NCI-H2029 (cell line): ENCODE results near the gene TBC1D16.
A peak's percentile ranks its signal among the peaks of the same experiment; 100 is the strongest.

Experiments used
- DNase-seq: peaks from one replicate; lab custom pipeline; 2025; lab: John Stamatoyannopoulos, UW

TBC1D16 gene

GRCh38 chr17:80035687-80035936 lies at the start of gene TBC1D16:
TBC1D16 (minus strand) TSS chr17:80035872; CDS start chr17:80013547, 22,325 bp downstream.
- DNase-seq: no peak

- DNase-seq: no peak
Measured at GRCh38 chr17:80084773-80085172, 49.1 kb upstream of the TBC1D16 start.

- no peak for DNase-seq
Measured at GRCh38 chr17:80083136-80083661, 47.5 kb upstream of the TBC1D16 start.

GRCh38 chr17:80082403-80083135 lies 46.9 kb upstream of the TBC1D16 start:
- DNase-seq: peak; percentile 49

GRCh38 chr17:80081596-80081995 lies 45.9 kb upstream of the TBC1D16 start:
- no peak for DNase-seq

- no peak for DNase-seq
Measured at GRCh38 chr17:80080081-80080480, 44.4 kb upstream of the TBC1D16 start.

- DNase-seq: no peak
Measured at GRCh38 chr17:80072410-80072809, 36.7 kb upstream of the TBC1D16 start.

GRCh38 chr17:80071116-80071841 lies 35.6 kb upstream of the TBC1D16 start:
- peak; percentile 58 for DNase-seq

- DNase-seq: no peak
Measured at GRCh38 chr17:80070375-80071115, 34.9 kb upstream of the TBC1D16 start.

- DNase-seq: no peak
Measured at GRCh38 chr17:80068301-80069222, 32.9 kb upstream of the TBC1D16 start.

- DNase-seq: no peak
Measured at GRCh38 chr17:80067393-80067986, 31.8 kb upstream of the TBC1D16 start.

GRCh38 chr17:80065478-80066170 lies 30.0 kb upstream of the TBC1D16 start:
- no peak for DNase-seq

- no peak for DNase-seq
Measured at GRCh38 chr17:80064696-80065095, 29.0 kb upstream of the TBC1D16 start.

GRCh38 chr17:80063830-80064585 lies 28.3 kb upstream of the TBC1D16 start:
- no peak for DNase-seq

- no peak for DNase-seq
Measured at GRCh38 chr17:80061421-80061820, 25.7 kb upstream of the TBC1D16 start.

GRCh38 chr17:80060644-80061043 lies 25.0 kb upstream of the TBC1D16 start:
- DNase-seq: no peak

GRCh38 chr17:80058311-80058955 lies 22.8 kb upstream of the TBC1D16 start:
- no peak for DNase-seq

GRCh38 chr17:80055597-80055996 lies 19.9 kb upstream of the TBC1D16 start:
- DNase-seq: no peak

- no peak for DNase-seq
Measured at GRCh38 chr17:80053102-80053501, 17.4 kb upstream of the TBC1D16 start.
